Liver (tissue), 9 donors: ENCODE results near the gene BCKDHB. TPM values are rescaled to one million over a fixed set of nuclear protein-coding genes. Genes with fewer than 3 reads are reported as not detected.

Experiments
- DNase-seq: peaks from one replicate; pipeline ENCODE4 v3.0.0-alpha.2; 2017; ENCODE audit warnings: low spot score
- H3K27ac ChIP-seq, 2 donors: one replicate each; pipeline ENCODE4 v1.7.0; 2013; ENCODE audit warnings: inconsistent platforms in 2 of 2, low read length in 2 of 2, control low read depth in 1 of 2, low read depth in 1 of 2, mild to moderate bottlenecking in 1 of 2
- H3K27me3 ChIP-seq, 4 donors: one replicate each; pipeline versions ENCODE4 v1.6.1 to v1.7.0; 2013; ENCODE audit warnings: low read length in 3 of 4, inconsistent platforms in 1 of 4, mild to moderate bottlenecking in 1 of 4, moderate library complexity in 1 of 4; ENCODE audit not compliant: control insufficient read depth in 4 of 4, insufficient read depth in 4 of 4
- H3K36me3 ChIP-seq, 4 donors: one replicate each; pipeline versions ENCODE4 v1.6.1 to v1.7.0; 2013; ENCODE audit warnings: low read length in 3 of 4, mild to moderate bottlenecking in 3 of 4, low read depth in 1 of 4, moderate library complexity in 1 of 4; ENCODE audit not compliant: control insufficient read depth in 4 of 4, insufficient read depth in 3 of 4
- H3K4me1 ChIP-seq, 4 donors: one replicate each; pipeline versions ENCODE4 v1.6.1 to v1.7.0; 2013; ENCODE audit warnings: low read length in 3 of 4, mild to moderate bottlenecking in 3 of 4, moderate library complexity in 1 of 4; ENCODE audit not compliant: control insufficient read depth in 4 of 4, insufficient read depth in 4 of 4
- H3K4me3 ChIP-seq, 3 donors: one replicate each; pipeline versions ENCODE4 v1.6.1 to v1.7.0; 2013; ENCODE audit warnings: low read length in 3 of 3, control low read depth in 1 of 3, low read depth in 1 of 3, mild to moderate bottlenecking in 1 of 3
- H3K9ac ChIP-seq, 2 donors: one replicate each; pipeline ENCODE4 v1.7.0; 2013; ENCODE audit warnings: low read length in 2 of 2, mild to moderate bottlenecking in 2 of 2, moderate library complexity in 2 of 2, control low read depth in 1 of 2, low read depth in 1 of 2
- H3K9me3 ChIP-seq, 4 donors: one replicate each; pipeline versions ENCODE4 v1.6.1 to v1.7.0; 2013; ENCODE audit warnings: low read length in 3 of 4; ENCODE audit not compliant: control insufficient read depth in 4 of 4
- ATF3 ChIP-seq: IDR thresholded peaks from 2 replicates; pipeline ENCODE4 v1.6.1; 2016; ENCODE audit warnings: antibody characterized with exemption
- EGR1 ChIP-seq, 2 donors: IDR thresholded peaks; 2 replicates each; pipeline ENCODE4 v1.6.1; 2016 to 2018; ENCODE audit warnings: antibody characterized with exemption in 2 of 2, low read depth in 2 of 2
- FOXA2 ChIP-seq: IDR thresholded peaks from 2 replicates; pipeline ENCODE4 v1.6.1; 2016; ENCODE audit warnings: antibody characterized with exemption
- GABPA ChIP-seq, 2 donors: IDR thresholded peaks in 1 of 2; conservative IDR thresholded peaks in 1 of 2; 2 replicates each; pipeline ENCODE4 v1.6.1; 2016; ENCODE audit warnings: antibody characterized with exemption in 2 of 2, mild to moderate bottlenecking in 1 of 2, moderate library complexity in 1 of 2
- HNF4A ChIP-seq, 2 donors: conservative IDR thresholded peaks; 2 replicates each; pipeline ENCODE4 v1.6.1; 2016; ENCODE audit warnings: antibody characterized with exemption in 2 of 2, mild to moderate bottlenecking in 2 of 2
- JUND ChIP-seq, 2 donors: IDR thresholded peaks; 2 replicates each; pipeline ENCODE4 v1.6.1; 2016; ENCODE audit warnings: antibody characterized with exemption in 2 of 2
- MAX ChIP-seq: IDR thresholded peaks from 2 replicates; pipeline ENCODE4 v1.6.1; 2016; ENCODE audit warnings: antibody characterized with exemption
- RAD21 ChIP-seq, 2 donors: IDR thresholded peaks; 2 replicates each; pipeline ENCODE4 v1.6.1; 2016; ENCODE audit warnings: antibody characterized with exemption in 2 of 2, mild to moderate bottlenecking in 2 of 2
- REST ChIP-seq: IDR thresholded peaks from 2 replicates; pipeline ENCODE4 v1.6.1; 2016; ENCODE audit warnings: antibody characterized with exemption, mild to moderate bottlenecking
- RXRA ChIP-seq, 2 donors: IDR thresholded peaks; 2 replicates each; pipeline ENCODE4 v1.6.1; 2017 to 2018; ENCODE audit warnings: antibody characterized with exemption in 2 of 2, mild to moderate bottlenecking in 1 of 2
- SP1 ChIP-seq: IDR thresholded peaks from 2 replicates; pipeline ENCODE4 v1.6.1; 2018; ENCODE audit warnings: antibody characterized with exemption, mild to moderate bottlenecking
- TAF1 ChIP-seq: conservative IDR thresholded peaks from 2 replicates; pipeline ENCODE4 v1.6.1; 2016; ENCODE audit warnings: antibody characterized with exemption, mild to moderate bottlenecking
- YY1 ChIP-seq: IDR thresholded peaks from 2 replicates; pipeline ENCODE4 v1.6.1; 2016; ENCODE audit warnings: antibody characterized with exemption, mild to moderate bottlenecking
- WGBS: extraction: QIAGEN DNeasy Blood & Tissue Kit; methylation state at CpG from one replicate; pipeline ENCODE4 v1.1.7; 2013; 5-methylcytosine and 5-hydroxymethylcytosine counted together
- polyA plus RNA-seq, 2 donors: library from polyadenylated mRNA; stranded (reverse) in 1 of 2; unstranded in 1 of 2; fragments of 200-250 nt in 1 of 2; fragments of >200 nt in 1 of 2; fragmentation: Nextera tagmentation in 1 of 2; extraction: Ambion mirVana in 1 of 2; gene quantifications; one replicate each; pipeline versions ENCODE4 v1.2.1 to v1.2.3, GENCODE V29; 2013 to 2015
- total RNA-seq, 2 donors: library from RNA; depleted of rRNA; stranded (reverse); fragments of >200 nt; gene quantifications; one replicate each; pipeline ENCODE4 v1.2.3, GENCODE V29; 2014
- donor health status: healthy.
- donor health status: healthy.
- donor health status: healthy.
- donor health status: healthy.
- donor health status: healthy.

Gene BCKDHB
- total and polyA plus RNA-seq, 4 donors: 13.0 to 74.8 (median 31.6) TPM

GRCh38 chr6:80382811-80383210 lies 276.3 kb downstream of the BCKDHB start:
- no peaks in the 10 kb centered on the region for H3K27me3 ChIP-seq
- no peaks in the 10 kb centered on the region for H3K9me3 ChIP-seq
- no peak for TF ChIP-seq TAF1
- no peak for TF ChIP-seq ATF3
- no peak for TF ChIP-seq FOXA2
- WGBS: 76% methylated on average over 2 of the region's 2 CpGs
- H3K9ac ChIP-seq: no peak overlapping the region
- H3K27ac ChIP-seq: no peak overlapping the region
- no peaks in the 10 kb centered on the region for H3K4me1 ChIP-seq
- no peak overlapping the region for H3K4me3 ChIP-seq
- DNase-seq: no peak
- no peaks in the 10 kb centered on the region for H3K36me3 ChIP-seq

DNA sequence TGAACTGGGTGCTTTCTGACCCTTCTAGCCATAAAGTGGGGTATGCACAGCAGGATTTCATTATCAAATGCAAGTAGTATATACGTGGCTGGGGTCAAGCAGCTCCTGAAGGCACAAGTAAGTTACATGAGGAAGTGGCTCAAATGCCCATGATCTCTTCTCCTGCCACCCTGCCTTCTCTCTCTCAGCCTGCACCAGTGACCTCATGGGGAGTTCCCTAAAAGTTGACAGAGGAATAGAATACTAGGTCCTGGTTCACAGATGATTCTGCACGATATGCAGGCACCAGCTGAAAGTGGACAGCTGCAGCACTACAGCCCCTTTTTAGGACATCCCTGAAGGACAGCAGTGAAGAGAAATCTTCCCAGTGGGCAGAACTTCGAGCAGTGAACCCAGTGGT lies 282.0 kb downstream of the BCKDHB start:
- H3K9me3 ChIP-seq: no peaks in the 10 kb centered on the region
- H3K27me3 ChIP-seq: no peaks in the 10 kb centered on the region
- H3K4me1 ChIP-seq: no peaks in the 10 kb centered on the region
- no peak overlapping the region for H3K4me3 ChIP-seq
- WGBS: 92% methylated on average over 3 of the region's 3 CpGs
- DNase-seq: no peak
- no peaks in the 10 kb centered on the region for H3K36me3 ChIP-seq
- no peak overlapping the region for H3K9ac ChIP-seq
- no peak for TF ChIP-seq MAX
- TF ChIP-seq SP1: no peak
- no peak for TF ChIP-seq FOXA2
- TF ChIP-seq JUND (IDR thresholded peaks at IDR 0.05): no peak
- TF ChIP-seq REST: no peak
- no peak for TF ChIP-seq ATF3
- TF ChIP-seq YY1: no peak
- TF ChIP-seq RAD21 (IDR thresholded peaks at IDR 0.05): no peak
- no peak for TF ChIP-seq HNF4A (conservative IDR thresholded peaks at IDR 0.05)
- TF ChIP-seq EGR1 (IDR thresholded peaks at IDR 0.05; ENCODE audit: low read depth in 2 of 2): no peak
- TF ChIP-seq GABPA (IDR thresholded peaks at IDR 0.05 in 1 of 2, conservative IDR thresholded peaks at IDR 0.05 in 1 of 2): no peak
- TF ChIP-seq RXRA (IDR thresholded peaks at IDR 0.05): no peak
- TF ChIP-seq TAF1: no peak
- H3K27ac ChIP-seq: no peak overlapping the region

Other genes with a start within 250 kb of the BCKDHB start
- 1 to 10 TPM in 1 of 2 donors, not detected in 1; 2.1 TPM for gene ELOVL4, start 159.1 kb upstream of the BCKDHB start, total RNA-seq
- gene ELOVL4, start 159.1 kb upstream of the BCKDHB start, polyA plus RNA-seq: under 1 TPM; 0.07 to 0.09 TPM
- gene TTK, start 102.0 kb upstream of the BCKDHB start, total RNA-seq: 10 to 100 TPM in 1 of 2 donors, under 1 TPM in 1; under 0.01 to 21.1 TPM
- under 1 TPM; 0.36 to 0.70 TPM for gene TTK, start 102.0 kb upstream of the BCKDHB start, polyA plus RNA-seq